Thyroid gland (tissue), 4 donors: ENCODE measurements around the gene CC2D2A.
A peak's percentile ranks its signal among the peaks of the same experiment; 100 is the strongest.

Experiments used
- POLR2A ChIP-seq, 2 donors: fragments of 450-650 bp; IDR thresholded peaks; one replicate each; pipeline ENCODE4 v1.6.1; 2017; ENCODE audit warnings: antibody characterized with exemption in 2 of 2, mild to moderate bottlenecking in 2 of 2, moderate library complexity in 1 of 2
- TF ChIP-seq, protein P1 (sequence below), 6 experiments: fragments of 200-600 bp in 3 of 6; fragments of 450-650 bp in 3 of 6; sonication (generic) in 3 of 6; IDR thresholded peaks; one replicate each; pipeline ENCODE4 v1.5.1; 2016 to 2019; ENCODE audit warnings: antibody characterized with exemption in 6 of 6, mild to moderate bottlenecking in 2 of 6, inconsistent platforms in 1 of 6, moderate library complexity in 1 of 6

- TF ChIP-seq, protein P1, sequence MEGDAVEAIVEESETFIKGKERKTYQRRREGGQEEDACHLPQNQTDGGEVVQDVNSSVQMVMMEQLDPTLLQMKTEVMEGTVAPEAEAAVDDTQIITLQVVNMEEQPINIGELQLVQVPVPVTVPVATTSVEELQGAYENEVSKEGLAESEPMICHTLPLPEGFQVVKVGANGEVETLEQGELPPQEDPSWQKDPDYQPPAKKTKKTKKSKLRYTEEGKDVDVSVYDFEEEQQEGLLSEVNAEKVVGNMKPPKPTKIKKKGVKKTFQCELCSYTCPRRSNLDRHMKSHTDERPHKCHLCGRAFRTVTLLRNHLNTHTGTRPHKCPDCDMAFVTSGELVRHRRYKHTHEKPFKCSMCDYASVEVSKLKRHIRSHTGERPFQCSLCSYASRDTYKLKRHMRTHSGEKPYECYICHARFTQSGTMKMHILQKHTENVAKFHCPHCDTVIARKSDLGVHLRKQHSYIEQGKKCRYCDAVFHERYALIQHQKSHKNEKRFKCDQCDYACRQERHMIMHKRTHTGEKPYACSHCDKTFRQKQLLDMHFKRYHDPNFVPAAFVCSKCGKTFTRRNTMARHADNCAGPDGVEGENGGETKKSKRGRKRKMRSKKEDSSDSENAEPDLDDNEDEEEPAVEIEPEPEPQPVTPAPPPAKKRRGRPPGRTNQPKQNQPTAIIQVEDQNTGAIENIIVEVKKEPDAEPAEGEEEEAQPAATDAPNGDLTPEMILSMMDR (IDR thresholded peaks at IDR 0.05) = peak in 2 of 6 experiments; percentile 22 to 33
- no peak for TF ChIP-seq POLR2A (IDR thresholded peaks at IDR 0.05)
These were observed 73.1 kb downstream of the CC2D2A start for GRCh38 chr4:15542760-15543159.
